Naive thymus-derived CD8-positive, alpha-beta T cell (primary cell): Measurements from ENCODE around the gene CTU1. TPM values are rescaled to one million over a fixed set of nuclear protein-coding genes. Genes with fewer than 3 reads are reported as not detected.

Source experiments
- ATAC-seq, 2 donors: fragments of 150-1000 bp; cut with Tn5 transposase in 1 of 2; sonication (Bioruptor Pico), chemical (Tn5 transposase) in 1 of 2; 1 replicate in 1 of 2; 2 replicates in 1 of 2; pipeline ENCODE4 v1.10.0; 2021; ENCODE audit warnings: mild to moderate bottlenecking in 2 of 2, moderate library complexity in 2 of 2
- POLR2A ChIA-PET: fragments of 350-600 bp; sonication (Branson Sonifier 250); formaldehyde crosslinking; loops from one replicate; lab custom pipeline; 2021; ENCODE audit warnings: antibody characterized with exemption; lab: Charles Lee
- DNase-seq, 10 donors: peaks; one replicate each; pipeline versions ENCODE4 v3.0.0 to v3.0.0-alpha.2; 2020 to 2022
- H3K27ac Mint-ChIP-seq, 10 donors: one replicate each; pipeline ENCODE4 v1.8.0; 2020 to 2022; ENCODE audit warnings: mild to moderate bottlenecking in 10 of 10, mixed read lengths in 10 of 10, moderate library complexity in 4 of 10, inconsistent platforms in 1 of 10
- H3K27me3 Mint-ChIP-seq, 5 donors: one replicate each; pipeline ENCODE4 v1.8.0; 2021 to 2022; ENCODE audit warnings: mixed read lengths in 5 of 5
- H3K36me3 Mint-ChIP-seq, 3 donors: one replicate each; pipeline ENCODE4 v1.8.0; 2020 to 2022; ENCODE audit warnings: mixed read lengths in 3 of 3, mild to moderate bottlenecking in 2 of 3, inconsistent platforms in 1 of 3
- H3K4me1 Mint-ChIP-seq, 4 donors: one replicate each; pipeline ENCODE4 v1.8.0; 2021 to 2022; ENCODE audit warnings: mixed read lengths in 4 of 4
- H3K4me3 Mint-ChIP-seq, 10 donors: one replicate each; pipeline ENCODE4 v1.8.0; 2020 to 2022; ENCODE audit warnings: mild to moderate bottlenecking in 10 of 10, mixed read lengths in 10 of 10, moderate library complexity in 6 of 10, inconsistent platforms in 1 of 10
- H3K9me3 Mint-ChIP-seq, 9 donors: one replicate each; pipeline ENCODE4 v1.8.0; 2020 to 2022; ENCODE audit warnings: mixed read lengths in 9 of 9, mild to moderate bottlenecking in 3 of 9, inconsistent platforms in 1 of 9, moderate library complexity in 1 of 9
- polyA plus RNA-seq, 3 donors: library from polyadenylated mRNA; unstranded; fragments of 300-500 nt; fragmentation: Illumina TruSeq; gene quantifications; one replicate each; pipeline ENCODE4 v1.2.3, GENCODE V29; 2021
- total RNA-seq, 8 experiments: library from RNA in 2 of 8; stranded (reverse) in 2 of 8; gene quantifications; one replicate each; pipeline ENCODE4 v1.2.3 and lab custom pipeline; 2021 to 2026

The CTU1 gene
- total and polyA plus RNA-seq, 5 experiments from 2014 or later = 2.4 to 10.3 (median 9.3) TPM

DNA sequence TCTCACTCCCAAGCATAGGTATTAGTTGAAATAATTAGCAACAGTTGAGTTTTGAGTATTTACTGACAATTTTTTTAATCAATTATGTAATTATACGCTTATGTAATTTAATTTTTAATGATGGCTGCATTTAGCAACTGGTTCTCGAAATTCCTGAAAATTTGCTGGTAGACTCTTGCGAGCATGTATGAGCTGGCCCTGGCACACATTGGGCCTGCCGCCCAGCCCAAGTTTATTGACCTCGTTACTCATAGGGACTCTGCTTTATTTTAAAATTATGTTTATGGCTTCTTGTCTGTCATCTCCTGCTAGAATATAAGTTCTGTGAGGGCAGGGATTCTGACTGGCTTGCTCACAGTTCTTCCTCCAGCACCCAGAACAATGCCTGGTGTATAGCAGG is 32.2 kb downstream of the CTU1 start:
- Mint-ChIP-seq H3K36me3 (peaks cover 3 to 16% (median 4%) of the 10 kb centered on the region in 3 donors), H3K9me3 (peaks cover 0 to 15% (median 8%) of the 10 kb centered on the region in 9 donors), H3K27me3 (peaks cover 3 to 16% (median 7%) of the 10 kb centered on the region in 5 donors), H3K4me1 (no peaks in the 10 kb centered on the region), H3K27ac (no peak overlapping the region), H3K4me3 (no peak overlapping the region)
- POLR2A ChIA-PET = no interaction called here
- no peak for ATAC-seq
- no peak for DNase-seq

DNA sequence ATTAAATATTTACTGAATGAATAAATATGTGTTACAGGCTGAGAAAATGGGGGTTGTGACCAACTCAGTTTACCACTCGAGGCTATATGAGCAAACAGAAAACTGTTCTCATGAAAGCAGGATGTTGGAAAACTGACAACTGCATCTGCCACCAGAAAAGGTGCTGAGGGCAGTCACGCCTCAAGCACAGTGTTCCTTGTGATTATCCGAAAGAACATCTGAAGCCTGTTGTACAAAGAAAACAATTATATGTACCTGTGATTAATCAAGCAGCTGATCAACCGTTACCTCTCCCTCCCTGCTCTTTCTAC is 37.2 kb downstream of the CTU1 start:
- DNase-seq (no peak), ATAC-seq (no peak)
- Mint-ChIP-seq H3K9me3 (peaks cover 0 to 15% (median 8%) of the 10 kb centered on the region in 9 donors), H3K4me3 (no peak overlapping the region), H3K27me3 (peaks cover 16 to 33% (median 19%) of the 10 kb centered on the region in 5 donors), H3K4me1 (peaks cover 0 to 4% (median 2%) of the 10 kb centered on the region in 4 donors), H3K36me3 (peaks cover 0 to 16% (median 3%) of the 10 kb centered on the region in 3 donors), H3K27ac (no peak overlapping the region)
- POLR2A ChIA-PET = no interaction called here

DNA sequence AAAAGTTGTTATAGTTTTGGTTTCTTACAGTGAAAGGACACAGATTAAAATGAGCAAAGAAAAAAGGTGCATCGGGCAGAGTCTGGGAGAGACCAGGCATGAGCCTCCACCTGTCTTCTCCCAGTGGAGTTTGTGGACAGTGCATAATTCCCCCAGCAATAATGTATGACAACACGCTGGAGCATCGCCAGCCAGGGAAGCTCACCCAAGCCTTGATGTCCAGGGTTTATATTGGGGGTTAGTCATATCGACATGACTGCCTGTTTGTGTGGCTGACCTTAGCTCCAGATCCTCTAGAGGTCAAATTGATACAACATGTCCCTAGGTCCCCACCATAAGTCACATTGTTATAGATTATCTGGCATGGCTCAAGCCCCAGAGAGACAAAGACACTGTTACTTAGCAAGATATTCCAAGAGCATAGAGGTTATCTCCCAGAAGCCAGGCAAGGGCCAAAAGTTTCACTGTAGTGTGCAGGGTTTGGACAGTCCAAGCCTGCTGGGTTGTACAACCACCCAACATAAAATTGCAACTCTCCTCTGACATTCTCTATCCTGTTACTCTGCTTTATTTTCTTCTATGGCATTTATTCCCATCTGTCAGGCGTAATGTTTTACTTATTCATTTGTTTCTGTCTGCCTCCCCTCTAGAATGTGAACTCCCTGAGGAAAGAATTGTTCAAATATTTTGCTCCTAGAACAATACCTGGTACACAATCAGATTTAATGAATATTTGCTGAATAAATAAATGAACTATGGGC is 37.7 kb downstream of the CTU1 start:
- DNase-seq (no peak), ATAC-seq (no peak)
- H3K4me3 Mint-ChIP-seq = no peak overlapping the region
- H3K27me3 Mint-ChIP-seq = peaks cover 20 to 38% (median 23%) of the 10 kb centered on the region in 5 donors
- H3K9me3 Mint-ChIP-seq = peaks cover 0 to 15% (median 8%) of the 10 kb centered on the region in 9 donors
- no peak overlapping the region for H3K27ac Mint-ChIP-seq
- H3K4me1 Mint-ChIP-seq = peaks cover 0 to 6% (median 6%) of the 10 kb centered on the region in 4 donors
- peaks cover 0 to 16% (median 3%) of the 10 kb centered on the region in 3 donors for H3K36me3 Mint-ChIP-seq
- POLR2A ChIA-PET = no interaction called here

DNA sequence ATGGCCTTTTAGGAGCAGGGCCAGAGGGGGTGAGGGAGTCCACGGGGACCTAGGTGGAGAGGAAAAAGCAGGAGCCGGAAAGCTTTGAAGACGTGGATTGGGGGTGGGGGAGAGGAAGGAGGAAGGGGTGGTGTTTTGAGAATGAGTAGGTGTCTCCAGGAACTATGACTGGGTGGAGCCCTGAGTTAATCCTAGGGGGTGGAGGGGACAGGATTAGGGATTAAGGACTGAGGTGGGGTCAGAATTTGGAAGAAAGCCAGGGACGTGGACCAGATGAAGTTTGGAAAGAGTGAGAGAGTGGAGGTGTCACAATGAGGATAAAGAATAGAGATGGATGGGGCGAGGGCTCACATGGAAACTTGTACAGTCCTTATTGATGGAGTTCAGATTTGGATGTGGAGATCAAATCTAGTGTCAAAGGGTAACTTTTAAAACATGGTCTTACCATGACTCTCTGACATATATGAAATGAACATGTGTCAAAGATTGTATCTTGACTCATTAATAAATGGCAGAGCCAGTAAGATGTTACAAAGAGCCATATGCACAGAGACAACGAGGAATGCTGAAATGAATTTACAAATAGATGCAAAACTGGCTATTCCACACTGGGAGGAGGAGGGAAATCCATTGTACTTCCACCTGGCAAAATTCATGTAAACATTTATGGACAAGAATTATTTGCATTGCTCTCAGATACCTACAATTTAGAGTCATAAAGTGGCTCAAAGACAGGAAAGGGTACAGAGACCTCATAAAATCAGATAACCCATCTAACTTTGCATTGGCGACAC is 41.6 kb downstream of the CTU1 start:
- ATAC-seq = no peak
- H3K36me3 Mint-ChIP-seq = no peaks in the 10 kb centered on the region
- POLR2A ChIA-PET = no interaction called here
- H3K4me1 Mint-ChIP-seq = peaks cover 4 to 12% (median 10%) of the 10 kb centered on the region in 4 donors
- H3K27me3 Mint-ChIP-seq = peaks cover 26 to 47% (median 39%) of the 10 kb centered on the region in 5 donors
- peaks cover 0 to 3% (median 0%) of the 10 kb centered on the region in 9 donors for H3K9me3 Mint-ChIP-seq
- peak overlapping the region in 2 of 10 donors; percentile 5 to 70 for H3K4me3 Mint-ChIP-seq
- no peak for DNase-seq
- H3K27ac Mint-ChIP-seq = peak overlapping the region in 1 of 10 donors; percentile 44

DNA sequence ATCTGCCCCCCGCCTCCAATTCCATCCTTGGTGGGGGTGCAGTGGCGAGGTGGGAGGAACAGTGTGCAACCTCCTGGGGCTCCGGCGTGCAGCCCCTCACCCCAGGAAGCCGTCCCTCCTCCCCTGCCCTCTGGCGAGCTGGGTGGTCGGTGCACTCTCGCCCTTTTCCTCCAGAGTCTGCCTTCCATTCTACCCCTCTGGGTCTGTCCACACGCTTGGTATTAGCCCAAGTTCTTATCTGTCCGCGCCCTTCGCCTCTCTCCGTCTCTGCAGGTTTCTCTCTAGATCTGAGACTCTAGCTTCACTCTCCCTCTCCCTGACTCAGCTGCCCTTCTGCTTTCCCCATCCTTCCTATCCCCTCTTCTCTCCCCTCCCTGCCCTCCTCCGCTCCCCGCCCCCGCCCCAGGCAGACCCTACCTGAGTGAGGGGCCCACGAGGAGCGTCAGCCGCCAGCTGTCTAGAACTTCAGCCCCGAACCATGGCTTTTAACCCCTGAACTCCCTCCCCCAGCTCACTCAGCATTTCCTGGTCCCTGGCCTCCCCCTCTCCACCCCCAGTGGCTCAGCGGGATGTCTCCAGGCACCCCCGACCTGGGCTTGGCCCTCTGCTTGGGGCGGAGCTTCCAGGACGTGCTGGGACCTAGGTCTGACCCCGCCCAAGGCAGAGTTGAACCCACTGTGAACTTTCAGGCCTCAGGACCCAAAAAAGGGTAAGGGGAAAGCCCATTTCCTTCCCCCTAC is 42.8 kb downstream of the CTU1 start:
- H3K4me1 Mint-ChIP-seq = peaks cover 4 to 12% (median 12%) of the 10 kb centered on the region in 4 donors
- H3K27ac Mint-ChIP-seq = peak overlapping the region in 1 of 10 donors; percentile 16
- POLR2A ChIA-PET = no interaction called here
- H3K36me3 Mint-ChIP-seq = peaks cover 0 to 7% (median 0%) of the 10 kb centered on the region in 3 donors
- no peak for DNase-seq
- H3K9me3 Mint-ChIP-seq = peaks cover 0 to 13% (median 0%) of the 10 kb centered on the region in 9 donors
- peak overlapping the region; percentile 58 to 88 (median 72) for H3K4me3 Mint-ChIP-seq
- no peak for ATAC-seq
- peaks cover 34 to 59% (median 50%) of the 10 kb centered on the region in 5 donors for H3K27me3 Mint-ChIP-seq

DNA sequence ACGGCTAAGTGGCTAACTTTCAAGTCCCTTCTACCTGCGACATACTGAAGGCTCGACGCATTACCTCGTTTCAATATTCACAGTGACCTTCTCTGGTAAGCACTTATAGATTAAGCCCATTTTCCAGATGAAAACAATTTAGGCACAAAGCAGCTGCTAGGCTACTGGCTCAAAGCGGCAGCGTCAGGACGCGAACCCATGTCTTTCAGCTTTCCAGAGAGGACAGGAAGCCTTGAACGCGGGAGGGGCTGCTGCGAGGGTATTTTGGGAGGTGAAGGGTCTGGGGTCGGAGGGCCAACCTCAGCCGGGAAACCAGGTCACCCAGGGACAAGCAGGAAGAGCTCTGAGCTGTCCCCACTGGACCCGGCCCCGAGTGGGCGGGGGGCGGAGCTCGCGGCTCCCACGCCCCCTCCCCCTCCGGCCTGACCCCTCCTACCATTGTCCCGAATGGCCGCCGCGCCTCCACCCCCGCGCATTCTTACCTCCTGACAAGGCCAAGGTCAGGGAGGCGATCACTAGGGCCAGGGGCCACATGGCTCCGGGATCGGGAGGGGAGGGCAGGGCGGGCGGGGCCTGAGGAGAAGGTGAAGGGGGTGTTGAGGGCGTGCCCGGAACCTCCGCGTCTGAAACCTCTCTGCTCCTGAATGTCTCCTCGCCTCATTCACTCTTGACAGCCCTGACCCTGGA is 43.5 kb downstream of the CTU1 start, which contains the start of gene KLK13:
Gene KLK13 (minus strand): TSS at position 559 of the 687 bp plus-strand sequence. CDS start 25 bp downstream, at position 534.
- Mint-ChIP-seq H3K4me1 (peaks cover 4 to 12% (median 12%) of the 10 kb centered on the region in 4 donors), H3K9me3 (peaks cover 0 to 13% (median 0%) of the 10 kb centered on the region in 9 donors), H3K36me3 (peaks cover 0 to 7% (median 0%) of the 10 kb centered on the region in 3 donors), H3K27me3 (peaks cover 34 to 64% (median 51%) of the 10 kb centered on the region in 5 donors), H3K27ac (peak within 1 kb of the TSS in 1 of 10 donors; percentile 16), H3K4me3 (peak within 1 kb of the TSS; percentile 58 to 88 (median 72))
- POLR2A ChIA-PET = no interaction called here
- ATAC-seq (peak in 1 of 2 donors; percentile 20), DNase-seq (no peak)

DNA sequence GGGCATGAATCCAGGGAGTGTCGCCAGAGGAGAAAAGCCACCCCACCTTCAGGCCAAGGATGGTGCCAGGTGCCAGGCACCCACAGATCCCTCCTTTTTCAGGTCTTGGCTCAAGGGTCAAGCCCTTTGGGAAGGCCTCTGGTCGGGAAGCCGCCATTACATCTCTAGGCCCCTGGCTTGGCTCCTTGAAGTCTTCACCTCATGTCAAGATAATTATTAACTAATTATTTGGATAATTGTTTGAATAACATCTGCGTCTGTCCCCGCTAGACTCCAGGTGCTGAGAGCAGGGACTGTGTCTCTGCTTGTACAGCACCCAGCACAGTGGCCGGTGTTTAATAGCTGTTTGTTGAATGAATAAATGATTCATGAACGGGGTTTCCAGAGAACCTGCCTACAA is 44.5 kb downstream of the CTU1 start:
- peaks cover 4 to 12% (median 12%) of the 10 kb centered on the region in 4 donors for H3K4me1 Mint-ChIP-seq
- DNase-seq = no peak
- POLR2A ChIA-PET = no interaction called here
- H3K27ac Mint-ChIP-seq = no peak overlapping the region
- H3K36me3 Mint-ChIP-seq = peaks cover 0 to 7% (median 0%) of the 10 kb centered on the region in 3 donors
- H3K4me3 Mint-ChIP-seq = peak overlapping the region in 5 of 10 donors; percentile 5 to 66 (median 49)
- no peak for ATAC-seq
- H3K9me3 Mint-ChIP-seq = peaks cover 0 to 13% (median 0%) of the 10 kb centered on the region in 9 donors
- H3K27me3 Mint-ChIP-seq = peaks cover 36 to 64% (median 51%) of the 10 kb centered on the region in 5 donors

DNA sequence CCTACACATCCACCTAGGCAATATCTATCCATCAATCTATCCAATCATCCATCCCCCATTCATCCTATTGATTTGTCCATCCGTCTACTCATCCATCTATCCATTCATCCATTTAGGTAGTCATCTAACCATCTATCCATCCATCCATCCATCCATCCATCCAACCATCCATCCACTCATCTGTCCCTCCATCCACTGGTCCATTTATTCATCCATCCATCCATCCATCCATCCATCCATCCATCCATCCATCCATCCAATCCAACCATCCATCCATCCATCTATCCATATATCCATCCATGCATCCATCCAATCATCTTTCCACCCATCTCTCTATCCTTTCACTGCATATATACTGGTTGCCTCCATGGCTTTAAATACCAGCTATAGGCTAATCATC is 47.2 kb downstream of the CTU1 start:
- Mint-ChIP-seq H3K4me3 (no peak overlapping the region), H3K27ac (no peak overlapping the region), H3K36me3 (peaks cover 0 to 7% (median 0%) of the 10 kb centered on the region in 3 donors), H3K4me1 (peaks cover 4 to 10% (median 8%) of the 10 kb centered on the region in 4 donors), H3K9me3 (peaks cover 0 to 13% (median 0%) of the 10 kb centered on the region in 9 donors), H3K27me3 (peaks cover 22 to 53% (median 38%) of the 10 kb centered on the region in 5 donors)
- POLR2A ChIA-PET = no interaction called here
- no peak for ATAC-seq
- no peak for DNase-seq

DNA sequence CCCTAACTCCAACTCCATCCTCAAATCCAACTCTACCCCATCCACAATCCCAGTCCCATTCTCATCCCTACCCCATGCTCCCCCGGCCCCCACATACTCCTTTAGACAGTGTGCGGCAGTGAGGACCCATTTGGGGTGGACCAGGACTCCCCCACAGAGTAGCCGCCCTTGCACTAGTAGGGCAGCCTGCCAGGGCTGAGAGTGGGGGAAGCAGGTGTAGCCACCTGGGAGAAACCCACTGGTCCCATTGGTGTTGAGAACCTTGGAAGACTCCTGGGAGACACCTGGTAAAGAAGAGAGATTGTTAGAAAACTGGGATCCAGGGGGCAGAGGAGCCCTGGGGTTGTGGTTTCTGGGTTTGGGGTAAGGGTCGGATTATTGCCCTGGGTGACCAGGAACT is 47.9 kb downstream of the CTU1 start:
- Mint-ChIP-seq H3K9me3 (peaks cover 0 to 13% (median 0%) of the 10 kb centered on the region in 9 donors), H3K27ac (no peak overlapping the region), H3K36me3 (peaks cover 0 to 7% (median 0%) of the 10 kb centered on the region in 3 donors), H3K27me3 (peaks cover 20 to 47% (median 39%) of the 10 kb centered on the region in 5 donors), H3K4me1 (peaks cover 3 to 6% (median 4%) of the 10 kb centered on the region in 4 donors), H3K4me3 (no peak overlapping the region)
- POLR2A ChIA-PET = no interaction called here
- DNase-seq (no peak), ATAC-seq (no peak)

DNA sequence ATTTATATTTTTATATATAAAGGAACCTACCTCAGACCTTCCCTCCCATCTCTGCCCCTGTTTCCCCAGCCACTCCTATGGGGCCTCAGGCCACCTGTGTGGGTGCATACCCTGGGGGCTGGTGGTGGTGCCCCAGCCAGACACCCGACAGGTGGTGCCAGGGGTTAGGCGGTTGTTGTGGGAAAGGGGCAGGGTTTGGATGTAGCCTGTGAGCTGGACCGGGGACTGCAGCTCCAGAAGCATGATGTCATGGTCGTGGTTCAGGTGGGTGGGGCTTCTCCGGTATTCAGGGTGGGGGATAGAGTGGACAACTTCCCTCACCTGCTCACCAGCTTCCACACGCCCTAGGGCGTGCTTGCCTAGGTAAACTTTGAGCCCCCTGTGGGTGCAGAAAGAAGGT is 48.5 kb downstream of the CTU1 start:
- H3K4me1 Mint-ChIP-seq = peaks cover 0 to 4% (median 2%) of the 10 kb centered on the region in 4 donors
- POLR2A ChIA-PET = no interaction called here
- H3K4me3 Mint-ChIP-seq = no peak overlapping the region
- peaks cover 0 to 7% (median 0%) of the 10 kb centered on the region in 3 donors for H3K36me3 Mint-ChIP-seq
- peaks cover 21 to 49% (median 39%) of the 10 kb centered on the region in 5 donors for H3K27me3 Mint-ChIP-seq
- H3K27ac Mint-ChIP-seq = no peak overlapping the region
- peaks cover 0 to 13% (median 0%) of the 10 kb centered on the region in 9 donors for H3K9me3 Mint-ChIP-seq
- no peak for DNase-seq
- ATAC-seq = no peak

DNA sequence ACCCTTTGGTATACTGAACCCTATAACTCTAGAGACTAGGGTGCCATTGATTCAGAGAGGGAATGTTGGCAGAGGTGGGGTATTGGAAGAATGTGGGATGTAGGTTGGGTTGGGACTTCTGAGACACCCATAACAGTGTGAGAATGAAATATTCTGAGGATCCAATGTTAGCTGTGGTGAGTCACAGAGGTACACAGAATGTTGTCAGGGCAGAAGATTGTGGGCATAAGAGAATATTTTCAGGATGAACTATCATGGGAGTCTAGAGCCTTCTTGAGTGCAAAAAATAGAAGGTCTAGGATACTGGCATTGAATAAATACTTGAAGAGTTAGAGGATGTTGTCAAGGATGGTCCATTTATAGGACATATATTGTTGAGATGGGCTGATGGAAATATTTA is 52.3 kb downstream of the CTU1 start:
- H3K36me3 Mint-ChIP-seq = peaks cover 0 to 2% (median 0%) of the 10 kb centered on the region in 3 donors
- H3K4me3 Mint-ChIP-seq = no peak overlapping the region
- no peaks in the 10 kb centered on the region for H3K4me1 Mint-ChIP-seq
- no peak for DNase-seq
- peaks cover 0 to 2% (median 0%) of the 10 kb centered on the region in 9 donors for H3K9me3 Mint-ChIP-seq
- peak overlapping the region in 1 of 10 donors; percentile 7 for H3K27ac Mint-ChIP-seq
- ATAC-seq = no peak
- H3K27me3 Mint-ChIP-seq = peaks cover 22 to 48% (median 39%) of the 10 kb centered on the region in 5 donors
- POLR2A ChIA-PET = no interaction called here
